ENCODE data around the gene FRMD1. TPM values are rescaled to one million over a fixed set of nuclear protein-coding genes. Genes with fewer than 3 reads are reported as not detected.
"Not testable (repeated sequence)": the region's sequence is repeated elsewhere in the genome, so short reads cannot be mapped to it uniquely, and the experiment has no call there.

Gene FRMD1
- total RNA-seq, 1 donor from 2014 or later = not detected

DNA sequence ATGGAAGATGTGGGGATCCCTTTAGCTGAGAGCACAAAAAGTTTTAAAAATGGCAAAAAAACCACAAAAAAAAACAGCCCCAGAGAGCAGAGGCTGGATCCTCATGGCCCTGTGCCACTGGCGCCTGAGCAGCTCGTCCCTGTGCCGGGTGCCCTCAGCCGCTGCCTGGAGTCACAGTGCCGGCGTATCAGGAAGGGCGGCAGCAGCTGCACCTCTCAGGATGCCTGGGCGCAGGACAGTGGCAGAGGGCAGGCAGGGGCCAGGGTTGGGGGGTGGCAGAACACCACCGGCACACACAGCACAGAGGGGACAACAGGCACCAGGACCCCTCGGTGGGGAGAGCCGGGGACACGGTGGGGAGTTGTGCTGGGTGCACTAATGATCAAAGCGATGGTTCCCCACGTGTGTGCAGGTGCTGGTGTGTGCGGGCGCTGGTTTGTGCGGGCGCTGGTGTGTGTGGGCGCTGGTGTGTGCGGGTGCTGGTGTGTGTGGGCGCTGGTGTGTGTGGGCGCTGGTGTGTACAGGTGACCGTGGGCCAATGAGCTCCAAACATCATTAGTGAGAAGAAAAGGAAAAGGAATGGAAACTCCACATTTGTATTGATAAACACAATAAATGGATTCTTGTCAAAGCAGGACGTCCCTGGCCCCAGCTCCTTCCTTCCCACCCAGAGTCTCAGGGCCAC lies 1.5 kb upstream of the FRMD1 start:
- no peak for DNase-seq (ENCODE audit: low read depth, low spot score)

DNA sequence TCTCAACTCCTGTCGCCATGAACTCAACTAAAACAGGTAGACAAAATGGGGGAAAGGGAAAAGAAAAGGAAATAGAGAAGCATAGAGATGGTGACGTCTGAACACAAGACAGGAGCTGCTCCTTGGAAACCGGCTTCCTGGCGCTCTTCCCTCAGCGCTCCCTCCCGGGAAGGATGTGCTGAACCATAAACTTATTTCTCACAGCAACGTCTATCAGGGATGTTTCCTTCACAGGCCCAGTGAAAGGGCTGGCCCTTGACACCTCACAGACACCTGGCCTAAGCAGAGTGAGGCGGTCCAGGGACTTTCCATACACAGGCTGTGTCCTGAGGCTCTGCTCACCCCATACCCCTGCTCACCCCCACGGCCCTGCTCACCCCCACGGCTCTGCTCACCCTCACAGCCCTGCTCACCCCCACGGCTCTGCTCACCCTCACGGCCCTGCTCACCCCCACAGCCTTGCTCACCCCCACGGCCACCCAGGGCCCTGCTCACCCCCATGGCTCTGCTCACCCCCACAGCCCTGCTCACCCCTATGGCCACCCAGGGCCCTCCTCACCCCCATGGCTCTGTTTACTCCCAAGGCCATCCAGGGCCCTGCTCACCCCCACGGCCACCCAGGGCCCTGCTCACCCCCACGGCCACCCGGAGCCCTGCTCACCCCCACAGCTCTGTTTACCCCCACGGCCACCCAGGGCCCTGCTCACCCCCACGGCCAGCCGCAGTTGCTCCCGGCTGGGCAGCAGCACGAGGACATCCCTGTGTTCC lies 653 bp downstream of the FRMD1 start:
- no peak for DNase-seq (ENCODE audit: low read depth, low spot score)

GRCh38 chr6:168077401-168077800 lies 1.6 kb downstream of the FRMD1 start:
- not testable (repeated sequence) for DNase-seq (ENCODE audit: low read depth, low spot score)

DNA sequence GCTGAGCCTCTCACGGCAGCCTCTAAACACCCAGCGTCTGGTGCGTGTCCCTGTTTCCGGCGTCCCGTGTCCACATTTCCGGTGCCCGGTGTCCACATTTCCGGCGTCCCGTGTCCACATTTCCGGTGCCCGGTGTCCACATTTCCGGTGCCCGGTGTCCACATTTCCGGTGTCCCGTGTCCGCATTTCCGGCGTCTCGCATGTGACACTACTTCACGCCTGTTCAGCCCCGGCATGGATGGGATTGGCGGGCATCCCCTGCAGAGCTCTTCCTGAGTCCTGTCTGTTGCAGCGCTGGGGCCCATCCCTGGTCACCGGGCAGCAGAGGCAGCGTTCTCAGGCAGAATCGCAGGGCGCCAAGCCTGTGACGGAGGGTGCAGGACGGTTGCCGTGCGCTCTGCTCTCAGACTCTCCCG lies 3.2 kb downstream of the FRMD1 start:
- DNase-seq (ENCODE audit: low read depth, low spot score) = no peak

DNA sequence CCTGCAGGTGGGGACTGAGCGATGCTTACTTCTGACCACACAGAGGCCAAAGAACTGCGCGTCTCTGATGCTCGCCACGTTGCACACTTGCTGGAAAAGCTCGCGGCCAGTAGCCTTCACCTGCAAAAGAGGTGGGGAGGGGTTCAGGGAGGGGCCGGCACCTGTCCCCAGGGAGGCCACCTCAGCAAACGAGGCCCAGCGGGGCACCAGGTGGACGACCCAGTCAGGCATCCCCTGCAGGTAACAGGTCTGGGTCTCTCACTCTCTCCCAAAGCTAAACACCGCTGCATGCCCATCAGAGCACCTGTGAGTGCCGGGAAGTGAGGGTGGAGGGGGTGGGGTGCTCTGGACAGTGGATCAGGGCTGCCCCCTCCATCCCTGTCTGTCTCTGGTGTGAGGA lies 3.8 kb downstream of the FRMD1 start:
- no peak for DNase-seq (ENCODE audit: low read depth, low spot score)

- DNase-seq (ENCODE audit: low read depth, low spot score) = no peak
These were observed 4.9 kb downstream of the FRMD1 start for GRCh38 chr6:168073937-168074730.

GRCh38 chr6:168072730-168073129 lies 6.3 kb downstream of the FRMD1 start:
- no peak for DNase-seq (ENCODE audit: low read depth, low spot score)

- no peak for DNase-seq (ENCODE audit: low read depth, low spot score)
These were observed 6.8 kb downstream of the FRMD1 start for GRCh38 chr6:168072261-168072660.

DNA sequence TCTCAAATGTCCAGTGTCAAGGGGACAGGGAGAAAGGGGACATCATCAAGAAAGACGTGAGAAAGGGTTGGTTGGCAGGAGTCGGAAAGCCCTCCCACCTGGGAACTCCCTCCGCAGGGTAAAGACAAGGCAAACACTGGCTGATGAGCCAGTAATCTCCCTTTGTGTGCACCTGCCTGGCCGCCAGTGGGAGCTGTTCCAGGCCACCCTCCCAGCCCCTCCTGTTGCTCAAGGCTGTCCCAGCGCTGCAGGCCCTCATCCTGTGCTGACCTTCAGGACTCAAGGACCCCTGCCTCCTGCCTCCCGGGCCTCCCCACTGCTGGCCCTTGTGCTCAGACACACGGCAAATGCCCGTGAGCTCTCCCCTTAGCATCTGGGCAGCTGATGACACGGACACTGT lies 7.4 kb downstream of the FRMD1 start:
- DNase-seq (ENCODE audit: low read depth, low spot score) = no peak

DNA sequence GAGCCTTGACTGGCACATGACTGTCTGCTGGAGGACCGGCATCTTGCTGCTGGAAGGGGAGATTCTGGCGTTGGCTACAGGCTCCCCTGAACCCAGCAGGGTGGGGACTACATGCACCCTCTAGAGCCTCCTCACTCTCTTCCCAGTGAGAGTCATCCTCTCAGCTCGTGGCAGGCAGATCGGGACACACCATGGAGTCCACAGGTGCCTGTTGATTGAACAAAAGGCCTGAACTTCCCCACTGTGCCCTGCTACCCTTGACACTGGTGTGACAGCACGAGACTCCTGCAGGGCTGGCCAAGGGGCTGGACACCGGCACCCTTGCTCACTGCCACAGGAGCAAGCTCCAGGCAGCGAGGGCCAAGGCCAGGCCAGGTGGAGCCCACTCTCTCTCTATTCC lies 8.2 kb downstream of the FRMD1 start:
- no peak for DNase-seq (ENCODE audit: low read depth, low spot score)

DNA sequence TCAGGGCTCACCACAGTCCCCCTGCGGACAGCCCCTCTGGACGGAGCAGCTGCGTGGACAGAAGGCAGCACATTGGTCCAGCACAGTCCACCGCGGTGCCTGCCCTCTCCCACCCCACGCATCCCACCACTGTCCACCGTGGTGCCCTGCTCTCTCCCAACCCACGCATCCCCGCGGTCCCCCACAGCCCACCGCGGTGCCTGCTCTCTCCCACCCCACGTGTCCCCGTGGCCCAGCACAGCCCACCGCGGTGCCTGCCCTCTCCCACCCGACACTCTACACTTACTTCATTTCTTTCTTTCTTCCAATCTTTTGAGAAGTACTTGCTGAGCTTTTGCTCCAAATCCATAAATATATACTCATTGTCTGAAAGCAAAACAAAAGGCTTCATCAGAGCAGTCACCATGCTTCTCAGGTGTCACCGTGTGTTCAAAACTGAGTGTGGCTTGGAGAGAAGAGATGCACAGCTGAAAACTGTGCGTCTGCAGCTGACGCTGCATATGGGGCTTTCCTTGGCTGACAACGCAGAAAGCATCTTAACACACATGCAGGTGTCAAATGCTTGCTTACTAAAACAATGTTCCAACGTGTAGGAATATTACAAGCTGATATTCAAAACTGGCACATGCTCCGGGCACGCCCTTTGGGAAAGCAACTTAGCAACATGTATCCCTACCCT lies 11.8 kb downstream of the FRMD1 start:
- DNase-seq (ENCODE audit: low read depth, low spot score) = no peak

GRCh38 chr6:168064226-168064807 lies 14.7 kb downstream of the FRMD1 start:
- no peak for DNase-seq (ENCODE audit: low read depth, low spot score)

GRCh38 chr6:168063431-168063830 lies 15.6 kb downstream of the FRMD1 start:
- no peak for DNase-seq (ENCODE audit: low read depth, low spot score)

DNA sequence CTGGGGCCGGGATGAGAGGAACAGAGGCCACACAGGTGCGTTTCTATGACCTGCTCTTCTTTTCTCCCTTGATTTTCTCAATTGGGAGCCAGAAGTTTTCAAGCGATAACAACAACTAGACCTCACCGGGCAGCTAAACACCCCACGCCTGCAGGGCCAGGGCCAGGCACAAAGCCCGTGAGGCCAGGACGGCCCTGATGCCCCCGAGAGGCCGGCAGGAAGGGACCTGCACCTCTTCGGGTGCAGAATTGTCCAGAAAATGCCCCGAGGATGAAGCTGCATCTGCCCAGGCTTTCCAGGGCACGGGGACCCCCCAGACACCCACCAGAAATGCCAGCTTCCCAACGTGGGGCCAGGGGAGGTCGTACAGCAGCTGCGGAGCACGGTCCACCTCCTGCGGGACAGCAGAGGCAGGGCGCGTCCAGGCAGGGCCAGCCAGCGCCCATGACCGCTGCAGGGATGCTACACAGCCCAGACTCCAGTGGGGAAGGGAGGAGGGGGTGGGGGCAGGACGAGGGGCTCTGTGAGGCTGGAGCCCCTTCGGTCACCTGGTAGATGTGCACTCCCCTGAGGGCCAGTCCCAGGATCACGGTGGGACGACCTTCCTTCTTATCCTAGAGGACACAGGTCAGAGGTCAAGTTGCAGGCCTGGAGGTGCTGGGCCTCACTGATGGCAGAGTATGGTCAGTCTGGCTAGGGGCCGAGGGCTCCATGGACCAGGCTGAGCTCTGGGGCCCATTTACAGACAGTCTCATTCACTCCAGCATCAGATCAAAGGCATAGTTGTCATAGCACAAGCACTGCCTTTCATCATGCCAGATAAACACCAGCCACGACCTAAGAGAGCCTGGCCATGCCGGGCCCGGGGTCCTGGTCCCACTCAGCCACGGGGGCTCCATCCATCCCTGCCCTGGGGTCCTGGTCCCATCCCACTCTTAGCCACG lies 16.4 kb downstream of the FRMD1 start:
- no peak for DNase-seq (ENCODE audit: low read depth, low spot score)

GRCh38 chr6:168061269-168062210 lies 17.5 kb downstream of the FRMD1 start:
- DNase-seq (ENCODE audit: low read depth, low spot score) = no peak

GRCh38 chr6:168060521-168060931 lies 18.5 kb downstream of the FRMD1 start:
- DNase-seq (ENCODE audit: low read depth, low spot score) = no peak

DNA sequence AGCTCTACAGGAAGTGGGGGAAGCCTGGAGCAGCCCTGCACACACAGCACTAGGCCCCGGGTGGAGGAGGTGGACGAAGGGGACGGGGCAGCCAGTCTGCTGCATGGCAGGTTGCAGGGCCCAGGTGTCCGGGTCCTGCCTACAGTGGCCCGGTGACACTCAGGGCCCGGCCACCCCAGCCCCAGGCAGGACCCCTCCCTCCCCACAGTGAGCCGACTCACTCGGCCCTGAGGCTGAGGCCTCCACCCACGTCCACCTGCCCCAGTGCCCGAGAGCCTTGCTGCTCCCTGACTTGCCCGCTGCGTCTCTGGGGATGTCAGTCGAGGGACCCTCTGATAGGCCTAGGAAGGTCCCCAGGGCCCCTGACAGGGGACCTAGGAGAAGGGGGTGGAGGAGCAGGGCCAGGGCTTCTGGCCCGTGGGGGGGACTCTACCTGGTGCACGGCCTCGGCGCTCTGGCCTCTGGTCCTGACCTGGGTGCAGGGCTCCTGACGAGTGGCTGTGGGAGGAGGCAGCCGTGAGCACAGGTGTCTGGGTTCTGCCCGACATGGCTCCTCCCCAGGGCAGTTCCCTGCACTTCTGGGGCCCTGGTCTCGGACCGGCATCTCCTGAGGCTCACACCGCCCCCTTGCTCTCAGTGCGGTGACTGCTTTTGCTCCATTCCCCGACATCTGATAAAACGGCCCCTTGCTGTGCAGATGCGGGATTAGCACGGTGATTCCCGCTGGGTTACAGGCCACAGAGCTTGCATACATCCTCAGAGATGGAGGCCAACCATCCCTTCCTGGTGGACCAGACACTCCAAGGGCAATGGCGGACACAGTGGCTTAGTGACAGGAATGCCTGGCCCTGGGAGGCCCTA lies 20.1 kb downstream of the FRMD1 start:
- no peak for DNase-seq (ENCODE audit: low read depth, low spot score)

GRCh38 chr6:168057836-168058235 lies 21.2 kb downstream of the FRMD1 start:
- no peak for DNase-seq (ENCODE audit: low read depth, low spot score)
